Measurements from ENCODE around the gene FAM47E.

The FAM47E gene

DNA sequence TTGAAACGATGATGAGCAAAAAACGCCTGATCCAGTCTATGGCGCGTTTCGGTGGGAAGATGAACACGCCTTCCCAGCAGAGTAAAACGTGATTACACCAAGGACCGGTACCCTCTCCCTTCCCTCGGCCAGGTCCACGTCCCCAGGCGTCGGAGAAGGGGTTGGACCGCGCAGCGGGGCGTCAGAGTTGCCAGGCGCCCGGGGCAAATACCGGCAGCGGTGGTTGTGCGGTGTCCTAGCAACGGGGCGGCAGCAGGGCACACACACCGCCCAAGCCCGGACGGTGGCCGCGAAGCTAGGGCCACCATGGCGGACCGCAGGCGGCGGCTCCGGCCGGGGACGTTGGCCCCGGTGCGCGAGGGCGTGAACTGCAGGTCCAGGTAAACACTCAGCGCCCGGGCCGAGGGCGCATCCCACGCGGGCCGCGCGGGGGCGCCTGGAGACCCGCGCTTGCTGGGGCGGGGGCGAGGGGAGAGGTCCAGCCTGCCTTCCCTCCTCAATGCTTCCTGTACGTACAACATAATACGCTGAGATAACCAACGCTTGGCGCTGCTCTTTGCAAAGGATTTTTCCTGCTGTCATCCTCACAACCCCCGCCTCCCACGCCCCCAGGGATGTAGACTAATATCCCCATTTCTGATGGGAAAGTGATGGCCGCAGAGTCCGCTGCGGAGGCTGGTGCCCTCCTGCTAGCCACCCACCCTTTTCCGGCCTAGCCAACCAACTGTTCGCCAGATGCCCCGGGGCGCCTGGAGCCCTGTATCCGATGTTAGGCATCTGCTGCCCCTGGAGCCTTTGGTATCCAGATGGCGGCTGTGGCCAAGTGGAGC, at the start of gene FAM47E (continued):
- TF ChIP-seq ZNF585B (tag by site-specific recombination; IDR thresholded peaks at IDR 0.05): no peak
- TF ChIP-seq BCL11A (tag by site-specific recombination; IDR thresholded peaks at IDR 0.05; ENCODE audit: low read depth): no peak
- TF ChIP-seq, protein P1, sequence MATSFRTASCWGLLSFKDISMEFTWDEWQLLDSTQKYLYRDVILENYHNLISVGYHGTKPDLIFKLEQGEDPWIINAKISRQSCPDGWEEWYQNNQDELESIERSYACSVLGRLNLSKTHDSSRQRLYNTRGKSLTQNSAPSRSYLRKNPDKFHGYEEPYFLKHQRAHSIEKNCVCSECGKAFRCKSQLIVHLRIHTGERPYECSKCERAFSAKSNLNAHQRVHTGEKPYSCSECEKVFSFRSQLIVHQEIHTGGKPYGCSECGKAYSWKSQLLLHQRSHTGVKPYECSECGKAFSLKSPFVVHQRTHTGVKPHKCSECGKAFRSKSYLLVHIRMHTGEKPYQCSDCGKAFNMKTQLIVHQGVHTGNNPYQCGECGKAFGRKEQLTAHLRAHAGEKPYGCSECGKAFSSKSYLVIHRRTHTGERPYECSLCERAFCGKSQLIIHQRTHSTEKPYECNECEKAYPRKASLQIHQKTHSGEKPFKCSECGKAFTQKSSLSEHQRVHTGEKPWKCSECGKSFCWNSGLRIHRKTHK (tag by site-specific recombination; IDR thresholded peaks at IDR 0.05): no peak
- TF ChIP-seq ZNF768 (tag by site-specific recombination; IDR thresholded peaks at IDR 0.05): no peak
- no peak for TF ChIP-seq SP2 (tag by site-specific recombination; IDR thresholded peaks at IDR 0.05)
- TF ChIP-seq GLI4 (tag by site-specific recombination; IDR thresholded peaks at IDR 0.05): no peak
- no peak for TF ChIP-seq ZNF596 (tag by site-specific recombination; IDR thresholded peaks at IDR 0.05)
- TF ChIP-seq ZNF600 (tag by site-specific recombination; IDR thresholded peaks at IDR 0.05): no peak
- TF ChIP-seq YY2 (tag by site-specific recombination; IDR thresholded peaks at IDR 0.05): peak; percentile 74
- no peak for TF ChIP-seq ZNF221 (tag by site-specific recombination; IDR thresholded peaks at IDR 0.05; ENCODE audit: borderline replicate concordance)
- TF ChIP-seq ZNF677 (tag by site-specific recombination; IDR thresholded peaks at IDR 0.05): no peak
- TF ChIP-seq, protein P2, sequence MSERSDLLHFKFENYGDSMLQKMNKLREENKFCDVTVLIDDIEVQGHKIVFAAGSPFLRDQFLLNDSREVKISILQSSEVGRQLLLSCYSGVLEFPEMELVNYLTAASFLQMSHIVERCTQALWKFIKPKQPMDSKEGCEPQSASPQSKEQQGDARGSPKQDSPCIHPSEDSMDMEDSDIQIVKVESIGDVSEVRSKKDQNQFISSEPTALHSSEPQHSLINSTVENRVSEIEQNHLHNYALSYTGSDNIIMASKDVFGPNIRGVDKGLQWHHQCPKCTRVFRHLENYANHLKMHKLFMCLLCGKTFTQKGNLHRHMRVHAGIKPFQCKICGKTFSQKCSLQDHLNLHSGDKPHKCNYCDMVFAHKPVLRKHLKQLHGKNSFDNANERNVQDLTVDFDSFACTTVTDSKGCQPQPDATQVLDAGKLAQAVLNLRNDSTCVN (tag by site-specific recombination; optimal IDR thresholded peaks at IDR 0.05): peak; percentile 54
- TF ChIP-seq TRIM28 (IDR thresholded peaks at IDR 0.05; ENCODE audit: borderline replicate concordance, low read length): 0 out of 2 replicates have a peak, but pooled peaks have one; percentile 14
- TF ChIP-seq, protein P3, sequence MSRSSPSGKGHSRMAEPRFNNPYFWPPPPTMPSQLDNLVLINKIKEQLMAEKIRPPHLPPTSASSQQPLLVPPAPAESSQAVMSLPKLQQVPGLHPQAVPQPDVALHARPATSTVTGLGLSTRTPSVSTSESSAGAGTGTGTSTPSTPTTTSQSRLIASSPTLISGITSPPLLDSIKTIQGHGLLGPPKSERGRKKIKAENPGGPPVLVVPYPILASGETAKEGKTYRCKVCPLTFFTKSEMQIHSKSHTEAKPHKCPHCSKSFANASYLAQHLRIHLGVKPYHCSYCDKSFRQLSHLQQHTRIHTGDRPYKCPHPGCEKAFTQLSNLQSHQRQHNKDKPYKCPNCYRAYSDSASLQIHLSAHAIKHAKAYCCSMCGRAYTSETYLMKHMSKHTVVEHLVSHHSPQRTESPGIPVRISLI (tag by site-specific recombination; IDR thresholded peaks at IDR 0.05): no peak
- no peak for TF ChIP-seq ZNF621 (tag by site-specific recombination; IDR thresholded peaks at IDR 0.05)
- TF ChIP-seq YY1 (tag by site-specific recombination; IDR thresholded peaks at IDR 0.05): peak; percentile 65; the same call in 1 of the 2 replicates
- TF ChIP-seq ZFHX2 (tag by site-specific recombination; conservative IDR thresholded peaks at IDR 0.05): peak; percentile 86
- TF ChIP-seq, protein P4, sequence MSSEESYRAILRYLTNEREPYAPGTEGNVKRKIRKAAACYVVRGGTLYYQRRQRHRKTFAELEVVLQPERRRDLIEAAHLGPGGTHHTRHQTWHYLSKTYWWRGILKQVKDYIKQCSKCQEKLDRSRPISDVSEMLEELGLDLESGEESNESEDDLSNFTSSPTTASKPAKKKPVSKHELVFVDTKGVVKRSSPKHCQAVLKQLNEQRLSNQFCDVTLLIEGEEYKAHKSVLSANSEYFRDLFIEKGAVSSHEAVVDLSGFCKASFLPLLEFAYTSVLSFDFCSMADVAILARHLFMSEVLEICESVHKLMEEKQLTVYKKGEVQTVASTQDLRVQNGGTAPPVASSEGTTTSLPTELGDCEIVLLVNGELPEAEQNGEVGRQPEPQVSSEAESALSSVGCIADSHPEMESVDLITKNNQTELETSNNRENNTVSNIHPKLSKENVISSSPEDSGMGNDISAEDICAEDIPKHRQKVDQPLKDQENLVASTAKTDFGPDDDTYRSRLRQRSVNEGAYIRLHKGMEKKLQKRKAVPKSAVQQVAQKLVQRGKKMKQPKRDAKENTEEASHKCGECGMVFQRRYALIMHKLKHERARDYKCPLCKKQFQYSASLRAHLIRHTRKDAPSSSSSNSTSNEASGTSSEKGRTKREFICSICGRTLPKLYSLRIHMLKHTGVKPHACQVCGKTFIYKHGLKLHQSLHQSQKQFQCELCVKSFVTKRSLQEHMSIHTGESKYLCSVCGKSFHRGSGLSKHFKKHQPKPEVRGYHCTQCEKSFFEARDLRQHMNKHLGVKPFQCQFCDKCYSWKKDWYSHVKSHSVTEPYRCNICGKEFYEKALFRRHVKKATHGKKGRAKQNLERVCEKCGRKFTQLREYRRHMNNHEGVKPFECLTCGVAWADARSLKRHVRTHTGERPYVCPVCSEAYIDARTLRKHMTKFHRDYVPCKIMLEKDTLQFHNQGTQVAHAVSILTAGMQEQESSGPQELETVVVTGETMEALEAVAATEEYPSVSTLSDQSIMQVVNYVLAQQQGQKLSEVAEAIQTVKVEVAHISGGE (tag by site-specific recombination; conservative IDR thresholded peaks at IDR 0.05; ENCODE audit: low read depth): no peak
- TF ChIP-seq, protein P5, sequence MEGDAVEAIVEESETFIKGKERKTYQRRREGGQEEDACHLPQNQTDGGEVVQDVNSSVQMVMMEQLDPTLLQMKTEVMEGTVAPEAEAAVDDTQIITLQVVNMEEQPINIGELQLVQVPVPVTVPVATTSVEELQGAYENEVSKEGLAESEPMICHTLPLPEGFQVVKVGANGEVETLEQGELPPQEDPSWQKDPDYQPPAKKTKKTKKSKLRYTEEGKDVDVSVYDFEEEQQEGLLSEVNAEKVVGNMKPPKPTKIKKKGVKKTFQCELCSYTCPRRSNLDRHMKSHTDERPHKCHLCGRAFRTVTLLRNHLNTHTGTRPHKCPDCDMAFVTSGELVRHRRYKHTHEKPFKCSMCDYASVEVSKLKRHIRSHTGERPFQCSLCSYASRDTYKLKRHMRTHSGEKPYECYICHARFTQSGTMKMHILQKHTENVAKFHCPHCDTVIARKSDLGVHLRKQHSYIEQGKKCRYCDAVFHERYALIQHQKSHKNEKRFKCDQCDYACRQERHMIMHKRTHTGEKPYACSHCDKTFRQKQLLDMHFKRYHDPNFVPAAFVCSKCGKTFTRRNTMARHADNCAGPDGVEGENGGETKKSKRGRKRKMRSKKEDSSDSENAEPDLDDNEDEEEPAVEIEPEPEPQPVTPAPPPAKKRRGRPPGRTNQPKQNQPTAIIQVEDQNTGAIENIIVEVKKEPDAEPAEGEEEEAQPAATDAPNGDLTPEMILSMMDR (tag by site-specific recombination; IDR thresholded peaks at IDR 0.05): peak; percentile 50; the same call in 1 of the 2 replicates
- no peak for TF ChIP-seq ZNF571 (tag by site-specific recombination; IDR thresholded peaks at IDR 0.05)
- TF ChIP-seq ZNF335 (tag by site-specific recombination; conservative IDR thresholded peaks at IDR 0.05): no peak

Measured in HEK293 (cell line).